GM13977 (cell line): ENCODE data around the gene FAM135A.
"Not testable (repeated sequence)": the region's sequence is repeated elsewhere in the genome, so short reads cannot be mapped to it uniquely, and the experiment has no call there.

Experiments used
- DNase-seq: peaks from one replicate; pipeline ENCODE4 v3.0.0; 2012; ENCODE audit warnings: low spot score
- in situ Hi-C: fragments of 300-500 bp; cut with MboI; formaldehyde crosslinking; loops from one replicate; pipeline ENCODE4 v1.12.0; 2022; ENCODE audit warnings: low sequenced_read_pairs, low pct_unique_long_range_greater_than_20kb, mixed read lengths, inconsistent platforms; ENCODE audit not compliant: unreplicated experiment
- TF ChIP-seq, protein P1 (sequence below): IDR thresholded peaks from 2 replicates; pipeline ENCODE4 v1.5.1; 2012; ENCODE audit warnings: mild to moderate bottlenecking, control low read depth; ENCODE audit not compliant: insufficient read depth; ENCODE audit errors: extremely low read depth, missing control alignments

Gene FAM135A

DNA sequence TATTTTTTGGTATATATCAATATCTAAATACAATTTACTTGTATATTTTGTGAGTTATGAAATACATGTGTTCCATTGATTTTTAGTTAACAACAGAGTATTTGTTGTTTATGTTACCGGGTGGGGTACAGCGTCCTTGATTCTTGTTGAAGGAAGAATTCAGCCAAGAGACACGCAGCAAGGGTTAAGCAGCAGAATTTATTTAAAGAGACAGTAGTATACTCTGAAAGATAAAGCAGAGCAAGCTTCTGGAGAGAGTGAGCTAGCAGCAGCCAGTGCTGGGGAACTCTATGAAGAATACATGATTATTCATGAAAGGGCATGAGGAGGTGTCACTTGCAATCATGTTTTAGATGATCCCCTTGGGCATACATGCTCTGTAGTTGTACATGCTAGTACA is 76.1 kb downstream of the FAM135A start:
- TF ChIP-seq, protein P1, sequence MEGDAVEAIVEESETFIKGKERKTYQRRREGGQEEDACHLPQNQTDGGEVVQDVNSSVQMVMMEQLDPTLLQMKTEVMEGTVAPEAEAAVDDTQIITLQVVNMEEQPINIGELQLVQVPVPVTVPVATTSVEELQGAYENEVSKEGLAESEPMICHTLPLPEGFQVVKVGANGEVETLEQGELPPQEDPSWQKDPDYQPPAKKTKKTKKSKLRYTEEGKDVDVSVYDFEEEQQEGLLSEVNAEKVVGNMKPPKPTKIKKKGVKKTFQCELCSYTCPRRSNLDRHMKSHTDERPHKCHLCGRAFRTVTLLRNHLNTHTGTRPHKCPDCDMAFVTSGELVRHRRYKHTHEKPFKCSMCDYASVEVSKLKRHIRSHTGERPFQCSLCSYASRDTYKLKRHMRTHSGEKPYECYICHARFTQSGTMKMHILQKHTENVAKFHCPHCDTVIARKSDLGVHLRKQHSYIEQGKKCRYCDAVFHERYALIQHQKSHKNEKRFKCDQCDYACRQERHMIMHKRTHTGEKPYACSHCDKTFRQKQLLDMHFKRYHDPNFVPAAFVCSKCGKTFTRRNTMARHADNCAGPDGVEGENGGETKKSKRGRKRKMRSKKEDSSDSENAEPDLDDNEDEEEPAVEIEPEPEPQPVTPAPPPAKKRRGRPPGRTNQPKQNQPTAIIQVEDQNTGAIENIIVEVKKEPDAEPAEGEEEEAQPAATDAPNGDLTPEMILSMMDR: no peak
- DNase-seq: no peak
- in situ Hi-C loops: no loop called here

DNA sequence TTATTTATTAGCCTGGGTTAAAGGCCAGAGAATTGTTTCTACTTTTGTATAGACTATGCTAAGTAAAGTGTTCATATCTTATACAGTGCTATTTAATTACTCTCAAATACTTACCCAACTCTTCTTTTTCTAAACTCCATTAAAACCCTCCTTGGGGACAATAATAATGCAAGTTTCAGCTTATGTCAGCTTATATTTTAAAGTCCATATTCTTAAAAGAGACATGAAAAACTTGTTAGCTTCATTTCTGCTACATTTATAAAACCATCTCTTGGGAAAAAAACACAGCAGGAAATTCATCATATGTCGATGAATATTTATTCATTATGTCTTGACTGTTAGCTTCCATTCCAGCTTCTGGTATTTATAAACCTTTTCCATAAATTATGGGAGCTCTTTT is 81.5 kb downstream of the FAM135A start:
- TF ChIP-seq, protein P1: no peak
- in situ Hi-C loops: no loop called here
- no peak for DNase-seq

DNA sequence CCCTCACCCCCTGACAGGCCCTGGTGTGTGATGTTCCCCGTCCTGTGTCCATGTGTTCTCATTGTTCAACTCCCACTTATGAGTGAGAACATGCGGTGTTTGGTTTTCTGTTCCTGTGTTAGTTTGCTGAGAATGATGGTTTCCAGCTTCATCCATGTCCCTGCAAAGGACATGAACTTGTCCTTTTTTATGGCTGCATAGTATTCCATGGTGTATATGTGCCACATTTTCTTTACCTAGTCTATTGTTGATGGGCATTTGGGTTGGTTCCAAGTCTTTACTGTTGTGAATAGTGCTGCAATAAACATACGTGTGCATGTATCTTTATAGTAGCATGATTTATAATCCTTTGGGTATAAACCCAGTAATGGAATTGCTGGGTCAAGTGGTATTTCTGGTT is 82.5 kb downstream of the FAM135A start:
- DNase-seq, in situ Hi-C loops: not testable (repeated sequence)

DNA sequence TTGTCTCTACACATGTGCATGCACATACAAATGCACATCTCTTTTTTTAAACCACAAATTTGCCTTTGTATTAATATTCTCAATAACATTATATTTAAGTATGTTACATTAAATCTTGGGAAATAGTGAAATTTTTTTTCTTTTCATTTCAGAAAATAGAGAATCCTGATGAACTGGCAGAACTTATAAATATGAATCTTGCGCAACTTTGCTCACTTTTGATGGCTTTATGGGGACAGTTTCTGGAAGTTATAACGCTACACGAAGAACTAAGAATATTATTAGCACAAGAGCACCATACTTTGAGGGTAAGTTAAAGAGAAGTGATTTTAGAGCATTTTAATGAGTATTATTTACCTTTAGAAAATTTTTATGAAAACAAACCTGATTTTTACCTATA is 89.2 kb downstream of the FAM135A start:
- DNase-seq: no peak
- in situ Hi-C loops: no loop called here
- TF ChIP-seq, protein P1: no peak

DNA sequence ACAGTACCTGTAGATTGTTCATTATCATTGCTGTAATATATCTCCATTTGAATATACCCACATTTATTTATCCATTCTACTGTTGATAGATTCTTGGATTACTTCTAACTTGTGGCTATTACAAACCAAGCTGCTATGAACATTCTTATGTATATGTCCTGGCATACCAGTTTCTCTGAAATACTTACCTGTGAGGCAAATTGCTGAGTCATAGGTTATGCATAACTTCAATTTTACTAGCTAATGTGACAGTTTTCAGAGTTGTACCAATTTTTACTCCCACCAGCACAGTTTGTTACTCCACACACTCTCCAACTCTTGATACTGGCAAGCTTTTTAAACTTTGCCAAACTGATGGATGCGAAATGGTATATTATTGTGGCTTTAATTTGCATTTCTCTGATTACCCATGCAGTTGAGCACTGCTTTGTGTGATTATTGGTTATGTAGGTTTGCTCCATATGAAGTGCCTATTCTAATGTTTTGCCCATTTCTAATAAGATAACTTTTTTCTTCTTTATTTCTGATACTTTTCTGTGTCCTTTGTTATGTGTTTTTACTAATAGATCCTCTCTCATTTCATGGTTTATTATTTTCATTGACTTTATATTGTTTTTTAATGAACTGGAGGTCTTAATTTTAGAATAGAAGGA is 90.6 kb downstream of the FAM135A start:
- in situ Hi-C loops: no loop called here
- TF ChIP-seq, protein P1: no peak
- no peak for DNase-seq

DNA sequence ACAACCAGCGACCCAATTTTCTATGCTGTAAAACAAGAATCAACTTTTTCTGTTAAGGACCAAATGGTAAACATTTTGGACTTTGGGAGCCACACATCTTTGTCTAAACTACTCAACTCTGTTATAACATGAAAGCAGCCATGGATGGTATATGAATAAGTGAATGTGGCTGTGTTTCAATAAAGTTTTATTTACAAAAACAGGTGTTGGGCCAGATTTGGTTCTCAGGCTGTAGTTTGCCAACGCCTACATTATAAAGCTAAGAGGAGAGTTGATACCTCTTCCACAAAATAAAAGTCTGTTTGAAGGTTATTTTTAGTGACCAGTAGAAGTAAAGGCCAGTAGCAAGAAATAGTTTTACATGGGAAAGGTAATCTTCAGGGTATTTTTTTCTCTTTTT is 93.0 kb downstream of the FAM135A start:
- TF ChIP-seq, protein P1: no peak
- in situ Hi-C loops: no loop called here
- no peak for DNase-seq

DNA sequence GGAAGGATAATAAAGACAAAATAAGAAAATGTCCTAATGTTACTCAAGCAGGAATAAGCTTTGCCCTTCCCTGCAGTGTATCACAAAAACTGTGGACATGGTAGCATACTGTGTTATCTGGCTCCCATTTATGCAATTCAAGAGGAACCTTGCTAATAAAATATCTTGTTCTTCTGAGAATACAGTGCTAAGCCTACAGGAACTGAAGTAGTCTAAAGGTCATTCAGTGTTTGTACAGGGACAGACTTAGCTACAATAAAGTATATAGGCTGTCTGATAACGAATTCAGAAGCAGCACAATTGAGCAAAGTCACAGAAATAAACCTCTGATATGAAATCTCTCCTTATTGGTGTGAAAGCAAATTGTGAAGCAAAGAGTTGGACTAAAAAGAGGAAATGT is 93.9 kb downstream of the FAM135A start:
- in situ Hi-C loops: no loop called here
- TF ChIP-seq, protein P1: no peak
- DNase-seq: no peak
